Breast epithelium (tissue), 4 donors: ENCODE measurements around the gene ESYT1. TPM values are rescaled to one million over a fixed set of nuclear protein-coding genes. Genes with fewer than 3 reads are reported as not detected.
A peak's percentile ranks its signal among the peaks of the same experiment; 100 is the strongest.

Experiments
- DNase-seq, 2 donors: peaks; one replicate each; pipeline ENCODE4 v3.0.0-alpha.2; 2019; ENCODE audit warnings: low spot score in 2 of 2
- H3K27ac ChIP-seq, 2 donors: fragments of 200-600 bp; sonication (generic) in 1 of 2; one replicate each; pipeline ENCODE4 v1.5.1; 2016 to 2019; ENCODE audit warnings: mild to moderate bottlenecking in 1 of 2
- H3K27me3 ChIP-seq, 2 donors: fragments of 200-600 bp; sonication (generic) in 1 of 2; one replicate each; pipeline versions ENCODE4 v1.5.1 to v1.6.0; 2017 to 2019; ENCODE audit warnings: control low read depth in 1 of 2, mild to moderate bottlenecking in 1 of 2
- H3K36me3 ChIP-seq: fragments of 200-600 bp; one replicate; pipeline ENCODE4 v1.5.1; 2019
- H3K4me1 ChIP-seq, 2 donors: fragments of 200-600 bp; sonication (generic); one replicate each; pipeline ENCODE4 v1.5.1; 2016 to 2019; ENCODE audit warnings: control low read depth in 1 of 2
- H3K4me3 ChIP-seq, 3 donors: fragments of 200-600 bp; sonication (generic); 1 replicate in 2 of 3; 2 replicates in 1 of 3; pipeline ENCODE4 v1.5.1; 2016 to 2019; ENCODE audit warnings: mild to moderate bottlenecking in 3 of 3, moderate library complexity in 2 of 3
- H3K9me3 ChIP-seq, 2 donors: fragments of 200-600 bp; sonication (generic) in 1 of 2; one replicate each; pipeline ENCODE4 v1.5.1; 2016 to 2019; ENCODE audit warnings: control low read depth in 1 of 2
- CTCF ChIP-seq, 3 donors: fragments of 450-650 bp; IDR thresholded peaks; one replicate each; pipeline ENCODE4 v1.5.1; 2016 to 2017; ENCODE audit warnings: antibody characterized with exemption in 3 of 3, mild to moderate bottlenecking in 3 of 3, moderate library complexity in 3 of 3
- POLR2A ChIP-seq: fragments of 450-650 bp; IDR thresholded peaks from one replicate; pipeline ENCODE4 v1.6.1; 2016; ENCODE audit warnings: antibody characterized with exemption, mild to moderate bottlenecking, moderate library complexity
- POLR2AphosphoS5 ChIP-seq, 3 donors: sonication (generic); formaldehyde crosslinking; IDR thresholded peaks; one replicate each; pipeline ENCODE4 v1.6.1; 2017; ENCODE audit warnings: antibody characterized with exemption in 3 of 3
- intact Hi-C: fragments of 100-400 bp; cut with DNase I; formaldehyde crosslinking; loops from one replicate; pipeline ENCODE4 v1.15.1; 2023; ENCODE audit warnings: low total_unique reads
- total RNA-seq, 3 donors: library from RNA; depleted of rRNA; stranded (reverse); fragments of >200 nt; gene quantifications; one replicate each; pipeline ENCODE4 v1.1.0, GENCODE V29; 2016

The ESYT1 gene
- total RNA-seq, 3 donors from 2014 or later, result 132 to 243 (median 146) TPM

DNA sequence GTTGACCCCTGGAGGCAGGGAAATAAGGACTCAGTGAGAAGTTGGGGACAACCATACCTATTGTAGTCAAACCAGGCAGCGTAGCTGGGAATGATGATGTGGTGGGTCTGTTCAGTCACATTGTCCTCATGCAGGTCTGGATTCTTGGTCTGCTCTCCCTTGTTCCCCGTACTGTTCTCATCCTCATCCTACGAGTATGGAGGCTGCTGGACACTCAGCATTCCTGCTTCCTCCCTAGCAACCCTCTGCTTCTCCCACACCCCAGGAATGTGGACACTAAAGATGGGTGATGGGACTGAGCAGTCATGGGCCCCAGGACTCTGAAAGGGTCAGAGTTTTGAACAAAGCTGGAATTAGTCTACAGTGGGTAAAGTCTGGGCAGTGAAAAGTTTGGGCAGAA lies 50.3 kb downstream of the ESYT1 start:
- no peak for DNase-seq
- Histone ChIP-seq H3K27ac (no peak overlapping the region), H3K36me3 (peaks cover 19% of the 10 kb centered on the region), H3K4me1 (no peaks in the 10 kb centered on the region), H3K27me3 (no peaks in the 10 kb centered on the region), H3K9me3 (no peaks in the 10 kb centered on the region), H3K4me3 (no peak overlapping the region)
- intact Hi-C loops, result no loop called here
- TF ChIP-seq POLR2A (no peak), CTCF (IDR thresholded peaks at IDR 0.05) (no peak), POLR2AphosphoS5 (IDR thresholded peaks at IDR 0.05) (no peak)

- Histone ChIP-seq H3K27me3 (no peaks in the 10 kb centered on the region), H3K36me3 (peaks cover under 1% of the 10 kb centered on the region), H3K4me3 (peak overlapping the region in 1 of 3 donors; percentile 26), H3K4me1 (peaks cover 0 to 13% of the 10 kb centered on the region in 2 donors), H3K27ac (peak overlapping the region in 1 of 2 donors; percentile 96), H3K9me3 (no peaks in the 10 kb centered on the region)
- no peak for TF ChIP-seq POLR2A
- no peak for TF ChIP-seq POLR2AphosphoS5 (IDR thresholded peaks at IDR 0.05)
- TF ChIP-seq CTCF (IDR thresholded peaks at IDR 0.05), result no peak
- intact Hi-C loops, result loop anchor here (5.0 kb wide), 1 partner anchor 60 kb away; the partner anchor contains the start of gene ESYT1
- no peak for DNase-seq
Measured at GRCh38 chr12:56186957-56187356, 58.9 kb downstream of the ESYT1 start.

DNA sequence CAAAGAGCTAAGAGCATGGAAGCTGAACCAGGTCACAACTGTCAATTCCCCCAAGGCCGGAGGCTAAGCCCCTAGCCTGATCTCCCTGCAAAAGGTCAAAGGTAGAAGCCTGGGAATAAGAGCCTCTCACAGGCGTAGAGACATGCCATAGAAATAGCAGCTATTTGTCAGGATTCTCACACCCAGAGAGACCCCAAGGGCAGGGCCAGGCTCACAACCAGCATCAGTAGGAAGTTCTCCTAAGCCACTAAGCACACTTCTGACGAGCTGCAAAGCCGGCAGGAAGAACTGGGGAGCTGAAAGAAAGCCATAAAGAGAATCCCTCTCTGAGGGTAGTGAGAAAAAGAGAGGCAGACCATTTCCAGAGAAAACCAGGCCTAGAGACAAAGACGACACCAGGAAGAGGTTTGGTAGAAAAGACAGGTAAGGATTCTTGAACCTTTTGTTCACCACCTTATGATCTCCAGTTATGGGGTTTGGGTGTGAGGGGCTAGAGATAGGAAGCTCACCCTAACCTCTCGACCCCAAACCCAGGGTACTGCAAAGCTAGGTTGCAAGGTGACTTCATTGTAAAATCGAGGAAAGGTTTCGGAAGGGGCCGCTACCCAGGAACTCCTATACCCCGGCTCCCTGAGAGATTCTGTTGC lies 60.2 kb downstream of the ESYT1 start:
- no peak for DNase-seq
- H3K27me3 ChIP-seq, result no peaks in the 10 kb centered on the region
- H3K36me3 ChIP-seq, result no peaks in the 10 kb centered on the region
- intact Hi-C loops, result loop anchor here (5.0 kb wide), 1 partner anchor 61 kb away; the partner anchor contains the start of gene ESYT1
- no peaks in the 10 kb centered on the region for H3K9me3 ChIP-seq
- peaks cover 0 to 13% of the 10 kb centered on the region in 2 donors for H3K4me1 ChIP-seq
- TF ChIP-seq POLR2AphosphoS5 (IDR thresholded peaks at IDR 0.05) (no peak), CTCF (IDR thresholded peaks at IDR 0.05) (no peak), POLR2A (no peak)
- H3K27ac ChIP-seq, result peak overlapping the region; percentile 93 to 96
- peak overlapping the region; percentile 78 to 94 (median 92) for H3K4me3 ChIP-seq

- DNase-seq, result no peak
- peak overlapping the region; percentile 78 to 94 (median 92) for H3K4me3 ChIP-seq
- H3K27me3 ChIP-seq, result no peaks in the 10 kb centered on the region
- no peaks in the 10 kb centered on the region for H3K9me3 ChIP-seq
- no peaks in the 10 kb centered on the region for H3K36me3 ChIP-seq
- TF ChIP-seq POLR2AphosphoS5 (IDR thresholded peaks at IDR 0.05) (no peak), POLR2A (no peak), CTCF (IDR thresholded peaks at IDR 0.05) (no peak)
- H3K27ac ChIP-seq, result peak overlapping the region; percentile 93 to 96
- peaks cover 0 to 13% of the 10 kb centered on the region in 2 donors for H3K4me1 ChIP-seq
- intact Hi-C loops, result loop anchor here (5.0 kb wide), 1 partner anchor 61 kb away; the partner anchor contains the start of gene ESYT1
Measured at GRCh38 chr12:56188778-56189098, 60.7 kb downstream of the ESYT1 start.

GRCh38 chr12:56189099-56189917 lies 61.2 kb downstream of the ESYT1 start, which contains the start of gene SMARCC2:
TSS of gene SMARCC2 (minus strand) at chr12:56189483. CDS start at chr12:56189461, 22 bp downstream.
- Histone ChIP-seq H3K27me3 (no peaks in the 10 kb centered on the region), H3K36me3 (no peaks in the 10 kb centered on the region), H3K4me1 (peaks cover 0 to 13% of the 10 kb centered on the region in 2 donors), H3K4me3 (peak within 1 kb of the TSS; percentile 78 to 94 (median 92)), H3K9me3 (no peaks in the 10 kb centered on the region), H3K27ac (peak within 1 kb of the TSS; percentile 93 to 96)
- DNase-seq, result peak; percentile 83 to 88
- TF ChIP-seq CTCF (IDR thresholded peaks at IDR 0.05), result peak; percentile 19 to 88 (median 72)
- no peak for TF ChIP-seq POLR2A
- peak; percentile 20 to 28 (median 24) for TF ChIP-seq POLR2AphosphoS5 (IDR thresholded peaks at IDR 0.05)
- intact Hi-C loops, result loop anchor here (5.0 kb wide), 1 partner anchor 62 kb away; the partner anchor contains the start of gene ESYT1
